ENCODE measurements around the gene IL27RA. TPM values are rescaled to one million over a fixed set of nuclear protein-coding genes. Genes with fewer than 3 reads are reported as not detected.

The IL27RA gene
- total RNA-seq, 1 experiment from 2014 or later = 14.2 TPM

Other genes starting within 250 kb of the IL27RA start
- 8.0 and 11.4 TPM in 2 replicates for gene ZSWIM4, start 236.3 kb upstream of the IL27RA start, total RNA-seq (2014; rRNA removed)
- gene NANOS3, start 154.6 kb upstream of the IL27RA start, total RNA-seq (2014; rRNA removed) = 1.7 TPM in 1 of 2 replicates, not detected in the other
- 5.4 and 6.0 TPM in 2 replicates for gene BRME1, start 125.6 kb upstream of the IL27RA start, total RNA-seq (2014; rRNA removed)
- 67.7 and 102 TPM in 2 replicates for gene CC2D1A, start 125.6 kb upstream of the IL27RA start, total RNA-seq (2014; rRNA removed)
- 0.92 TPM in 1 of 2 replicates, not detected in the other for gene PODNL1, start 93.3 kb upstream of the IL27RA start, total RNA-seq (2014; rRNA removed)
- 50.8 and 85.2 TPM in 2 replicates for gene DCAF15, start 79.3 kb upstream of the IL27RA start, total RNA-seq (2014; rRNA removed)
- gene RFX1, start 25.4 kb upstream of the IL27RA start, total RNA-seq (2014; rRNA removed) = 7.5 and 9.2 TPM in 2 replicates
- gene RLN3, start 3.6 kb upstream of the IL27RA start, total RNA-seq (2014; rRNA removed) = not detected in 2 replicates
- 2.3 and 4.8 TPM in 2 replicates for gene PALM3, start 30.3 kb downstream of the IL27RA start, total RNA-seq (2014; rRNA removed)
- gene MISP3, start 41.0 kb downstream of the IL27RA start, total RNA-seq (2014; rRNA removed) = 6.1 and 7.8 TPM in 2 replicates
- gene C19orf67, start 54.0 kb downstream of the IL27RA start, total RNA-seq (2014; rRNA removed) = not detected in 2 replicates
- gene SAMD1, start 59.0 kb downstream of the IL27RA start, total RNA-seq (2014; rRNA removed) = 62.2 and 90.5 TPM in 2 replicates
- gene PRKACA, start 86.0 kb downstream of the IL27RA start, total RNA-seq (2014; rRNA removed) = 50.2 and 72.9 TPM in 2 replicates
- gene ASF1B, start 104.8 kb downstream of the IL27RA start, total RNA-seq (2014; rRNA removed) = 71.2 and 84.7 TPM in 2 replicates
- 37.2 and 39.3 TPM in 2 replicates for gene ADGRL1, start 174.4 kb downstream of the IL27RA start, total RNA-seq (2014; rRNA removed)